GM23338 (cell line): ENCODE results near the gene DZIP1.

Experiments
- CREB1 ChIP-seq: fragments of 250-450 bp; sonication (Bioruptor Pico); IDR thresholded peaks from 2 replicates; pipeline ENCODE4 v1.5.0; 2020; ENCODE audit warnings: low read depth, mild to moderate bottlenecking, moderate library complexity
- EZH2 ChIP-seq: fragments of 200-600 bp; sonication (generic); IDR thresholded peaks from one replicate; pipeline ENCODE4 v1.8.0; 2017; ENCODE audit warnings: antibody characterized with exemption, mild to moderate bottlenecking, low read depth; ENCODE audit not compliant: unreplicated experiment
- EZH2phosphoT487 ChIP-seq: fragments of 200-600 bp; sonication (generic); IDR thresholded peaks from one replicate; pipeline ENCODE4 v1.8.1; 2018; ENCODE audit warnings: antibody characterized with exemption; ENCODE audit not compliant: unreplicated experiment
- JUNB ChIP-seq: IDR thresholded peaks from one replicate; pipeline ENCODE4 v1.6.1; 2016; ENCODE audit warnings: antibody characterized with exemption; ENCODE audit not compliant: unreplicated experiment
- NANOG ChIP-seq: IDR thresholded peaks from 2 replicates; pipeline ENCODE4 v1.6.1; 2016; ENCODE audit warnings: antibody characterized with exemption, borderline replicate concordance
- POLR2AphosphoS5 ChIP-seq: IDR thresholded peaks from 2 replicates; pipeline ENCODE4 v1.6.1; 2016; ENCODE audit warnings: antibody characterized with exemption, low read depth
- ZNF331 ChIP-seq: fragments of 250-450 bp; sonication (Bioruptor Pico); IDR thresholded peaks from 2 replicates; pipeline ENCODE4 v1.5.0; 2020; ENCODE audit warnings: low read depth, mild to moderate bottlenecking, moderate library complexity
- TF ChIP-seq, protein P1 (sequence below), 2 experiments: fragments of 200-600 bp in 1 of 2; sonication (generic) in 1 of 2; conservative IDR thresholded peaks; 2 replicates each; pipeline versions ENCODE4 v1.5.1 to v1.6.1; 2016 to 2017; ENCODE audit warnings: antibody characterized with exemption in 2 of 2, low read depth in 2 of 2, mild to moderate bottlenecking in 2 of 2, moderate library complexity in 1 of 2
- TF ChIP-seq, protein P2 (sequence below): IDR thresholded peaks from one replicate; pipeline ENCODE4 v1.6.1; 2018; ENCODE audit warnings: antibody characterized with exemption; ENCODE audit not compliant: unreplicated experiment

DNA sequence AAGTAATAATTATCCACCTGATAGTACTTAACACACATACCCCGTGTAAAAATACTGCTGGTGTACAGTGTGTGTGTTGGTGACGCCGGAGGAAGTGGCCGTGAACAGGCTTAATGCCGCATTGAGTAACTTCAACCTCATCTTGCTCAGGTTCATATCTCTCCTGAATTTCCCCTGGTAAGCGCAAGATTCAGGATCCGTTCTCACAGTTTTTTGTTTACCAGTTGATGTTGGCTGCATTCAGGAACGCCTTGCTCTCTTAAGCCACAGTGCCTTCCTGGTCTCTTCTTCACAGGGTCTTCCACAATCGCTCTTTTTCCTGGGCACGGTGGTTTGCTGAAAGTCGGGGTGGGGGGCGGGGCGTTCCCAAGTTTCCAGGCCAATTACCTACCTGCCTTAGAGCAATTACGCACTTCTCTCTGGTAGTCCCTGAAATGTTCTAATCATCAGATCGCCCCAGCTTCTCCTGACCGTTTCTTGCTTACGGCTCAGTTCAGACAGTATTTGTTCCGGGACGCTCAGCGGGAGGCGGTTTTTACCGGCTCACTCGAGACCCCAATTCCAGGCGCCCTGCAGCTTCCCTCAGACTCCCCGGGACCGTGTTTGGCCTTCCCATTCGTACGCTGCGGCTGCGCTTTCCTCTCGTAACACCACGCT is 31.7 kb upstream of the DZIP1 start:
- no peak; the same call in 1 of the 2 replicates for TF ChIP-seq POLR2AphosphoS5
- TF ChIP-seq, protein P1, sequence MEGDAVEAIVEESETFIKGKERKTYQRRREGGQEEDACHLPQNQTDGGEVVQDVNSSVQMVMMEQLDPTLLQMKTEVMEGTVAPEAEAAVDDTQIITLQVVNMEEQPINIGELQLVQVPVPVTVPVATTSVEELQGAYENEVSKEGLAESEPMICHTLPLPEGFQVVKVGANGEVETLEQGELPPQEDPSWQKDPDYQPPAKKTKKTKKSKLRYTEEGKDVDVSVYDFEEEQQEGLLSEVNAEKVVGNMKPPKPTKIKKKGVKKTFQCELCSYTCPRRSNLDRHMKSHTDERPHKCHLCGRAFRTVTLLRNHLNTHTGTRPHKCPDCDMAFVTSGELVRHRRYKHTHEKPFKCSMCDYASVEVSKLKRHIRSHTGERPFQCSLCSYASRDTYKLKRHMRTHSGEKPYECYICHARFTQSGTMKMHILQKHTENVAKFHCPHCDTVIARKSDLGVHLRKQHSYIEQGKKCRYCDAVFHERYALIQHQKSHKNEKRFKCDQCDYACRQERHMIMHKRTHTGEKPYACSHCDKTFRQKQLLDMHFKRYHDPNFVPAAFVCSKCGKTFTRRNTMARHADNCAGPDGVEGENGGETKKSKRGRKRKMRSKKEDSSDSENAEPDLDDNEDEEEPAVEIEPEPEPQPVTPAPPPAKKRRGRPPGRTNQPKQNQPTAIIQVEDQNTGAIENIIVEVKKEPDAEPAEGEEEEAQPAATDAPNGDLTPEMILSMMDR (conservative IDR thresholded peaks at IDR 0.05; ENCODE audit: low read depth in 2 of 2), result no peak
- no peak for TF ChIP-seq EZH2phosphoT487
- TF ChIP-seq, protein P2, sequence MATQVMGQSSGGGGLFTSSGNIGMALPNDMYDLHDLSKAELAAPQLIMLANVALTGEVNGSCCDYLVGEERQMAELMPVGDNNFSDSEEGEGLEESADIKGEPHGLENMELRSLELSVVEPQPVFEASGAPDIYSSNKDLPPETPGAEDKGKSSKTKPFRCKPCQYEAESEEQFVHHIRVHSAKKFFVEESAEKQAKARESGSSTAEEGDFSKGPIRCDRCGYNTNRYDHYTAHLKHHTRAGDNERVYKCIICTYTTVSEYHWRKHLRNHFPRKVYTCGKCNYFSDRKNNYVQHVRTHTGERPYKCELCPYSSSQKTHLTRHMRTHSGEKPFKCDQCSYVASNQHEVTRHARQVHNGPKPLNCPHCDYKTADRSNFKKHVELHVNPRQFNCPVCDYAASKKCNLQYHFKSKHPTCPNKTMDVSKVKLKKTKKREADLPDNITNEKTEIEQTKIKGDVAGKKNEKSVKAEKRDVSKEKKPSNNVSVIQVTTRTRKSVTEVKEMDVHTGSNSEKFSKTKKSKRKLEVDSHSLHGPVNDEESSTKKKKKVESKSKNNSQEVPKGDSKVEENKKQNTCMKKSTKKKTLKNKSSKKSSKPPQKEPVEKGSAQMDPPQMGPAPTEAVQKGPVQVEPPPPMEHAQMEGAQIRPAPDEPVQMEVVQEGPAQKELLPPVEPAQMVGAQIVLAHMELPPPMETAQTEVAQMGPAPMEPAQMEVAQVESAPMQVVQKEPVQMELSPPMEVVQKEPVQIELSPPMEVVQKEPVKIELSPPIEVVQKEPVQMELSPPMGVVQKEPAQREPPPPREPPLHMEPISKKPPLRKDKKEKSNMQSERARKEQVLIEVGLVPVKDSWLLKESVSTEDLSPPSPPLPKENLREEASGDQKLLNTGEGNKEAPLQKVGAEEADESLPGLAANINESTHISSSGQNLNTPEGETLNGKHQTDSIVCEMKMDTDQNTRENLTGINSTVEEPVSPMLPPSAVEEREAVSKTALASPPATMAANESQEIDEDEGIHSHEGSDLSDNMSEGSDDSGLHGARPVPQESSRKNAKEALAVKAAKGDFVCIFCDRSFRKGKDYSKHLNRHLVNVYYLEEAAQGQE, result no peak
- no peak for TF ChIP-seq CREB1 (CRISPR knock-in tag)
- no peak for TF ChIP-seq ZNF331
- no peak for TF ChIP-seq EZH2
- TF ChIP-seq JUNB, result no peak
- no peak for TF ChIP-seq NANOG
